Central memory CD8-positive, alpha-beta T cell (primary cell): ENCODE data around the gene SLC35D3.
"Not testable (repeated sequence)": the region's sequence is repeated elsewhere in the genome, so short reads cannot be mapped to it uniquely, and the experiment has no call there.

Experiments
- ATAC-seq: fragments of 150-1000 bp; cut with Tn5 transposase; replicated peaks from 2 replicates; pipeline ENCODE4 v1.10.0; 2022; ENCODE audit warnings: mild to moderate bottlenecking, moderate FRiP score, moderate number of reproducible peaks; ENCODE audit not compliant: poor library complexity, severe bottlenecking; ENCODE audit errors: extremely low read depth
- DNase-seq, 2 donors: peaks; one replicate each; pipeline ENCODE4 v3.0.0; 2021; ENCODE audit warnings: low spot score in 2 of 2
- H3K27ac Mint-ChIP-seq: one replicate; pipeline ENCODE4 v1.8.0; 2022; ENCODE audit warnings: low read depth, mild to moderate bottlenecking, moderate library complexity, mixed read lengths
- H3K27me3 Mint-ChIP-seq: one replicate; pipeline ENCODE4 v1.8.0; 2022; ENCODE audit warnings: mixed read lengths
- H3K36me3 Mint-ChIP-seq: one replicate; pipeline ENCODE4 v1.8.0; 2022; ENCODE audit warnings: mild to moderate bottlenecking, moderate library complexity, mixed read lengths; ENCODE audit not compliant: insufficient read depth
- H3K4me1 Mint-ChIP-seq: one replicate; pipeline ENCODE4 v1.8.0; 2022; ENCODE audit warnings: mixed read lengths
- H3K4me3 Mint-ChIP-seq: one replicate; pipeline ENCODE4 v1.8.0; 2022; ENCODE audit warnings: mild to moderate bottlenecking, moderate library complexity, mixed read lengths
- H3K9me3 Mint-ChIP-seq: one replicate; pipeline ENCODE4 v1.8.0; 2022; ENCODE audit warnings: mixed read lengths

The SLC35D3 gene

DNA sequence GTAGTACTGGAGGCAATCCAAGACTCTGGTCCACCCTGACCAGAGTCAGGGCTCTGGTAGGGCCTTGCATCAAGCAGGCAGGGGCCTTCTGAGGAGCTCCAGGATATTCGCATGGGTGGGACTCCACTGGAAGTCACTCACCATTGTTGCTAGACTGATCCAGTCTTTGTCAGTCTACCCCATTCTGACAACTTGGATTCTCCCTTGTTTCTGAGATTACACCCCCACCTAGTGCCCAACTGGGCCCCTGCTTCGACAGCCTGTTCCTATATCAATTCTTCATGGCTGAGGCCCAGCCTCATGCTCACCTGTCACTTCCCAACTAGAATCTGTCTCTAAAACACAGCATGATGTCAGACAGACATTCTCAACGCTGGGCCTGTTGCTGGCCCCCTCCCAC, 5.2 kb downstream of the SLC35D3 start:
- Mint-ChIP-seq H3K27me3 (peaks cover 63% of the 10 kb centered on the region), H3K9me3 (no peaks in the 10 kb centered on the region), H3K27ac (no peak overlapping the region), H3K36me3 (peaks cover 3% of the 10 kb centered on the region), H3K4me3 (no peak overlapping the region), H3K4me1 (peaks cover 10% of the 10 kb centered on the region)
- DNase-seq (no peak), ATAC-seq (no peak)

DNA sequence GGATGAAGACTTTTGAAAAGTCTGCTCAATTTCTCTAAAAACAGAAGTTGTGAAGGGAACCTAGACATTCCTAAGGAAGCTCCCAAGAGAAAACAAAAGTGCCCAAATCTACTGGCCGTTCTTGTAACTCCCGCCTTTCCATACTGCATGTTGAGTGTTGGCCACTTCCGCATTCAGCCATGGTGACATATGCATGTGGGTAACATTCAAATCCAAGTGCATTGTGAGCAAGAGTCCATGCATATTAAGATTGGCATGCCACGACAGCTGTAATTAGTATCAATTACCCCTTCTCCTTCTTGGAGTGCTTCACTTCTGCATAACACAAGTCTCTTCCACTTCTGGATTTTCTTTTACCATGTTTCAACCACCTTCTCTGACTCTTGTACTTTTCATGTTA, 8.4 kb downstream of the SLC35D3 start:
- ATAC-seq (no peak), DNase-seq (no peak)
- Mint-ChIP-seq H3K4me3 (no peak overlapping the region), H3K36me3 (no peaks in the 10 kb centered on the region), H3K27ac (no peak overlapping the region), H3K27me3 (peaks cover 68% of the 10 kb centered on the region), H3K9me3 (no peaks in the 10 kb centered on the region), H3K4me1 (no peaks in the 10 kb centered on the region)

DNA sequence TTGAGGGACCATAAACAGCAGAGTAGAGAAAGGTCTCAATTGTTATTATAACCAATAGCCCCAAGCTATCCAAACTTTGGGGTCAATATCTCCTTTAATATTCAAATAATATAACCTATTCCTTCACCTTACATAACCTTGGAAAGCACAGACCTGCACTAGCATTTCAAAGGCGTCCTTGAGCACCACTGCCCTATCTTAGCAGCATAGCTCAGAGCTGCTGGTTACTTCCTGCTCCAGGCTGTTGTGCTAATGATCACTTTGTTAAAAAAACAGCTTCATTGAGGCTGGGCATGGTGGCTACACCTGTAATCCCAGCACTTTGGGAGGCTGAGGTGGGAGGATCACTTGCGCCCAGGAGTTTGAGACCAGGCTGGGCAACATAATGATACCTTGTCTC, 10.5 kb downstream of the SLC35D3 start:
- DNase-seq (no peak), ATAC-seq (no peak)
- H3K36me3 Mint-ChIP-seq = no peaks in the 10 kb centered on the region
- H3K9me3 Mint-ChIP-seq = no peaks in the 10 kb centered on the region
- peaks cover 78% of the 10 kb centered on the region for H3K27me3 Mint-ChIP-seq
- H3K27ac Mint-ChIP-seq = no peak overlapping the region
- no peak overlapping the region for H3K4me3 Mint-ChIP-seq
- no peaks in the 10 kb centered on the region for H3K4me1 Mint-ChIP-seq

DNA sequence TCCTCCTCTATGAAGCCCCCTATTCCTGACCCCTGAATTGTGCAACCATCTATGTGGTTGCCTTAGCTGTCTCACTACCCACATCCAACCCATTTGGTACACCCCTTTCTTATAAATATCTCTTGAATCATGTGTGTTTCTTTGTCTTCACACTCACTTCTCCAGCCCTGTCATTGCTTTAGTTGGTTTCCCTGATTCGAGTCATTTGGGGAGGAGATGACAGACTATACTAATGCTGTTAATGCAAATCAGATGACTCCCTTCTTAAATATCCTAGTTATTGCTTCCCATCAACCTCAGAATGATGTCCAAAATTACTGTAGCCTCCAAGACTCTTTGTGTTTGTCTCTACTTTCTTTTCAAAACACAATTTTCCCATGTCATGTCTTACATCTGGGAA, 23.0 kb downstream of the SLC35D3 start:
- H3K4me1 Mint-ChIP-seq = no peaks in the 10 kb centered on the region
- DNase-seq (no peak), ATAC-seq (no peak)
- H3K27me3 Mint-ChIP-seq = peaks cover 13% of the 10 kb centered on the region
- peaks cover 5% of the 10 kb centered on the region for H3K9me3 Mint-ChIP-seq
- no peak overlapping the region for H3K27ac Mint-ChIP-seq
- H3K4me3 Mint-ChIP-seq = no peak overlapping the region
- H3K36me3 Mint-ChIP-seq = peaks cover 3% of the 10 kb centered on the region

DNA sequence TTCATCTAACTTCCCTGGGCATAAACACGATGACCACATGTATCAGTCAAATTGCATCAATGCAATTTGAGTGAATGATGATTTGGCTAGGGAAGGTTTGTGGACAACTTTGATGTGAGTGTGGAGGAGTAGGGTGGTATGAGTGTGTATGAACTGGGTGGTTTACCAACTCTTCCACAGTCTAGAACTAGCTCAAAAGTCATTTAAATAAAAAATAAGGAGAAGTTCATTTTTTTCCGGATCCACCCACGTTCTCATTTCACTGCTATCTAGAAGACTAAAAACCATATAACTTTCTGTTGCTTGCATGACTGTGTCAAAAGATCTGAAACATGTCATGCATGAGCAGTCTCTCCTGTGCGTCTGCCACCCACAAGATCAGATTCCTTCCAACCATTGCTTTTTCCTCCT, 23.6 kb downstream of the SLC35D3 start:
- DNase-seq = no peak
- Mint-ChIP-seq H3K4me3 (no peak overlapping the region), H3K9me3 (peaks cover 5% of the 10 kb centered on the region), H3K36me3 (peaks cover 3% of the 10 kb centered on the region), H3K27ac (no peak overlapping the region), H3K4me1 (no peaks in the 10 kb centered on the region), H3K27me3 (peaks cover 13% of the 10 kb centered on the region)
- ATAC-seq = no peak

DNA sequence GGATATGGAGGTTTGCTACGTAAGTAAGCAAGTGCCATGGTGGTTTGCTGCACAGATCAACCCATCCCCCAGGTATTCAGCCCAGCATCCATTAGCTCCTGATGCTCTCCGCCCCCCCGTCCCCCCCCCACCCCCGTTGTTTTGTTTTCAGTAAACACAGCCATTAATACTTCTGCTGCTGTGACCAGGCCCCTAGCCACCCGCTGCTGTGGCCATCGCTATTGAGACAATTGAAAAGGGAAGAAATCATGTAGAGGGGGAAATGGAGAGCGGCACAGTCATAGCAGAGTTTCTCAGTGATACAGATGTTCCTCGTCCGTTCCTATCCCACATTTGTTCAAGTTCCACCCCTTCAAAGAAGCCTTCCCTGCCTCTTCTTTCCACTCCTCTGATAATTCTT, 24.9 kb downstream of the SLC35D3 start:
- Mint-ChIP-seq H3K27ac (no peak overlapping the region), H3K36me3 (no peaks in the 10 kb centered on the region), H3K4me3 (no peak overlapping the region), H3K9me3 (no peaks in the 10 kb centered on the region), H3K4me1 (no peaks in the 10 kb centered on the region), H3K27me3 (peaks cover 13% of the 10 kb centered on the region)
- DNase-seq = no peak
- no peak for ATAC-seq

DNA sequence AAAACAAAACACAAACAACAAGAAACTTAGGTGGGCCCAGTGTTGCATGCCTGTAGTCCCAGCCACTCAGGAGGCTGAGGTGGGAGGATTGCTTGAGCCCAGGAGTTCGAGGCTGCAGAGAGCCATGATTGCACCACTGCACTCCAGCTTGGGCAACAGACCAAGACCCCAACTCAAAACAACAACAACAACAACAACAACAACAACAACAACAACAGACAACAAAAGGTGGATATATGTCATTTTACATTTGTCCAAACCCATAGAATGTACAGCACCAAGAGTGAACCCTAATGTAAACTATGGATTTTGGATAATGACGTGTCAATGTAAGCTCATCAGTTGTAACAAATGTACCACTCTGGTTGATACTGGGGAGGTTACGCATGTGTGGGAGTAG, 27.9 kb downstream of the SLC35D3 start:
- H3K27ac Mint-ChIP-seq = not testable (repeated sequence)

DNA sequence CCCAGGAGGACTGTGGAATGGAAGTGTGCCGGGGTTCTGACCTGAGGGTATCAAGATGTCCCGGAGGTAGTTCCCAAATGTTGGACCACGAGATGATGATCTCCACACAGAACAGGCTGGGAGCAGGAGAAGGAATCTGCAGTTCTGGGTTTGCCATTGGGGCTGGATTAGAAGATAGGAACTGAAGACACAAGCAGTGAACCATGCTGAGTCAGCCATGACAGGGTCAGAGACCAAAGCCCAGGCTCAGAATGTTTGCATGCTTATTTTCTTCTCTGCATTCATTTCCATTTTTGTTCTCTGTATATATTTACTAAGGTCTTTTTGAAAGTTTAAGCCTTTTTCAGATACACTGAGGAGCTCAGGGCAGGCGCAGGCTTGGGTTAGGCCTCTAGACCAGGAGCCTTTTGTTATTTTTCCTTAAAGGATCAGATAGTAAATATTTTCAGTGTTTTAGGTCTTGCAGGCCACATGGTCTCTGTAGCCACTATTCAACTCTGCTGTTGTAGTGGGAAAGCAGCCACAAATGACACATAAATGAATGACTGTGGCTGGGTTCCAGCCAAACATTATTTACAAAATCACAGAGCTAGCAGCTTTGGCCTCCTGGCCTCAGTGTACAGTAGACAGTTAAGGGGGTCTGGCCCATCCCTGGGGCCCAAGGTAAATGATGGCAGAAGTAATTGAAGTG, 28.5 kb downstream of the SLC35D3 start:
- Mint-ChIP-seq H3K27me3 (peaks cover 23% of the 10 kb centered on the region), H3K4me1 (no peaks in the 10 kb centered on the region), H3K27ac (no peak overlapping the region), H3K36me3 (no peaks in the 10 kb centered on the region), H3K9me3 (no peaks in the 10 kb centered on the region), H3K4me3 (no peak overlapping the region)
- ATAC-seq (no peak), DNase-seq (no peak)

More for the DNA sequence above, 27.9 kb downstream of the SLC35D3 start:
- H3K9me3 Mint-ChIP-seq, H3K36me3 Mint-ChIP-seq, DNase-seq, ATAC-seq, H3K4me3 Mint-ChIP-seq, H3K4me1 Mint-ChIP-seq: not testable (repeated sequence)
- peaks cover 23% of the 10 kb centered on the region for H3K27me3 Mint-ChIP-seq

DNA sequence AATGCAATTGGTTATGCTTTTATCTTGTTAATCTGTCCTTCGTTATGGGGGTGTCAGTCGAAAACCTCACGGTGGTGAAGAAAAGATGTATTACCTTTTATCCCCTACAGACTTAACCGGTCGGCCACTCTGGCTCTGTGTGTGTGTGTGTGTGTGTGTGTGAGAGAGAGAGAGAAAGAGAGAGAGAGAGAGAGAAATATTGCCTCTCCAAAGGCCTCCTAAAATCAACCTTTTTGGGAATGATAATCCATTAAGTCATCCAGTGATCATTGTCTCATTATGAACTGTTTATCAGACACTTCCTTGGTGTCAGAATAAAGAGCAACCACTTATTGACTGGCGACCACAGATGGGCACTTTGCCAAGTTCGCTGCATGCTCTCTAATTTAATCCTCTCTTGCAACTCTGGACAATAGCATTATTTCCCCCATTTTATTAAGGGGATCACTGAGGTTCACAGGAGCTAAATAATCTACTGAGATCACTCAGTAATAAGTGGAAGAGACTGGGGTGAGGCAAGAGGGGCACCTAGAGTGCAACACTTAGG, 30.7 kb downstream of the SLC35D3 start:
- peaks cover 21% of the 10 kb centered on the region for H3K27me3 Mint-ChIP-seq
- H3K27ac Mint-ChIP-seq = no peak overlapping the region
- H3K4me3 Mint-ChIP-seq = no peak overlapping the region
- H3K9me3 Mint-ChIP-seq = no peaks in the 10 kb centered on the region
- no peaks in the 10 kb centered on the region for H3K4me1 Mint-ChIP-seq
- ATAC-seq = no peak
- H3K36me3 Mint-ChIP-seq = no peaks in the 10 kb centered on the region
- no peak for DNase-seq

DNA sequence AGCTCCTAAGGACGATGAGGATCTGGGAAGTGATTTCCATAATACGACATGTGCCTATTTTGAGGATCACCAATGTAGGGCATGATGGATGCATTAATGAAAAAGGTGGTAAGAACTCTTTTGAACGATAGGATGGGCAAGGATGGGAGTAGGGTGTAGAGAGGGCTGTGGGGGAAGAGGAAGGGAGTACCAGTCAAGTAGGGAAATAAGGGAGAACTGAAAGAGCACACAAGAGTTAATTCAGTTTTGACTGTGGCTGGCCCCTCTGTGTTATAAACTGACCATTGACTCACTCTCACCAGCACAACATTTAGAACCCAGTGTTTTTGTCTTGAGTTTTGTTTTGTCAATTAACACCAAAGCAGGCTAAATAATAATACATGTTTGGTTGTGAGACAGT, 33.0 kb downstream of the SLC35D3 start:
- no peak overlapping the region for H3K4me3 Mint-ChIP-seq
- H3K4me1 Mint-ChIP-seq = no peaks in the 10 kb centered on the region
- DNase-seq (no peak), ATAC-seq (no peak)
- H3K9me3 Mint-ChIP-seq = no peaks in the 10 kb centered on the region
- peaks cover 37% of the 10 kb centered on the region for H3K27me3 Mint-ChIP-seq
- no peaks in the 10 kb centered on the region for H3K36me3 Mint-ChIP-seq
- H3K27ac Mint-ChIP-seq = no peak overlapping the region

DNA sequence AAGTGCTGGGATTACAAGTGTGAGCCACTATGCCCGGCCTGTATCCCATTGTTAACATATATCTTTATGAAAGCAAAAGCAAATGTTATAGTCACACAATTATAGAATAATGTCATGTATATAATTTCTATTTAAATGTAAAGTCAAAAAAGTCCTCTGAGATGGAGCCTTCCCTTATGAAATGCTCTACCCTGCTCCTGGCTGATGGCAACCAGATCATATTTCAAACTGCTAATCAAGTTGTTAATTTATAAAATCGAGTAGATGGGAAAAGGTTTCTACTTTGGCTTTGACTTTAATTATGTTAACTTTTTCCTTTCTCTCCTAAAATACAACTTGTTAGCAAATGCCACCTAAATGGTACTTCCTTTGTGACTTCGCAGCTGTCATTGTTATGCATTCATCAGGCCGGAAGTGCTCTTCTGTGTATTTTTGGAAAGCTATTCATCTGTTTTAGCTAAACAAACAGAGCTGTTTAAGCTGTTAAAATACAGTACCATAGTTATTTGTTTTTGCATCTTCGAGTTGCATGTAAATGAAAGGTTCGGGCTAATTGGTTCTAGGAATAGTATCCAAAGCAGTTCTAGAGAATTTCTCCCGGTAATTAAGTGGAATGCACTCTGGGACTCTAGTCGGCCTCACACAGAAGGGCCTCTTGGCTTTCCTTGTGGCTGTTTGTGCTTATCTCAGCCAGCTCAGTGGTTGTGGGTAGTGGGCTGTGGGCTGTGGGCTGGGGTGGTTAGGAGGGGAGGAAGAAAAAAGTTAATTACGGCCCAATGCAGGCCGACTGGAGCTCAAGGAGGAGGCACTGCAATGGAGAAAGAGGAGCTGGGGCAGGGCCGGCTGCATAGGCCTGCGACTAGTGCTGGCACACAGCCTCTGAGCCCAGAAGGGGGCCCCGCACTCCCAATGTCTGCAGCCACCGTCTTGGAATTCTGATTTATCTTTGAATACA, 34.8 kb downstream of the SLC35D3 start:
- H3K27me3 Mint-ChIP-seq = peaks cover 42% of the 10 kb centered on the region
- H3K9me3 Mint-ChIP-seq = no peaks in the 10 kb centered on the region
- no peaks in the 10 kb centered on the region for H3K4me1 Mint-ChIP-seq
- H3K4me3 Mint-ChIP-seq = no peak overlapping the region
- DNase-seq (no peak), ATAC-seq (no peak)
- no peaks in the 10 kb centered on the region for H3K36me3 Mint-ChIP-seq
- no peak overlapping the region for H3K27ac Mint-ChIP-seq

DNA sequence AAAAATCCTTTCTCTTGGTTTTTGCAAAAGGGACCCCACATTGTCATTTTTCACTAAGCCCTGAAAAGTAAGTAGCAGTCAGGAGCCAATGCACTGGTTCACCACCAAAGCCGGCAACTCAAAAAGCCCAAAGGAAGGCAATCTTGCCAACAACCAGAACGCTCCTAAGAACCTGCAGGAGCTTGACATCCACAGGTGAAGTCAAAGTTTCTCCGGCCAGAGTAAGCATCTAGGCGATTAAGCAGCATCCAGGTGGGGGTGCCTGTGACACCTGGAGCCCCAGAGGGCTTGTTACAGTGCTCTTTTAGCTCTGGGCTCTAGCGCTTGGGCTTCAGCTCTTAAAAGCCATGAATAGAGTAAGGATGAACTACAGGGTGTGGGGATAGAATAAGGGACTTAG, 36.1 kb downstream of the SLC35D3 start:
- H3K27me3 Mint-ChIP-seq = peaks cover 43% of the 10 kb centered on the region
- no peak for ATAC-seq
- DNase-seq = no peak
- H3K27ac Mint-ChIP-seq = no peak overlapping the region
- no peaks in the 10 kb centered on the region for H3K36me3 Mint-ChIP-seq
- H3K9me3 Mint-ChIP-seq = no peaks in the 10 kb centered on the region
- H3K4me1 Mint-ChIP-seq = no peaks in the 10 kb centered on the region
- no peak overlapping the region for H3K4me3 Mint-ChIP-seq

DNA sequence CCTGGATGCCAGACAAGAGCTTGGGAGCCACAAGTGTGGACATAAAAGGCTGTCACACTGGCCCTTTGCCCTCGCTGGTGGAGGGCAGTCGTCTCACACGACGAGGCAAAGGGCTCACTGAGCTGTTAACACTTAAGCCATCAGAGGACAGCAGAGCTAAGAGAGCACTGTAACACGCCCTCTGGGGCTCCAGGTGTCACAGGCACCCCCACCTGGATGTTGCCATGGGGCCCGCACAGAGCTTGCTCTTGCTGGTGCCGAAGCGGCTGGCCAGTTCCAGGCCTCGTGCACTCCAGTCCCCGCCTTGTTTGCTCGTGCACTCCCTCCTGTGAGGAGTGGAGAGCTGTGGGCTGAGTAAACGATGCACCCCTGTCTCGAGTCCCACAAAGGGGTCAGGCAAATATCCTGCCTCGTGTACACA, 37.4 kb downstream of the SLC35D3 start:
- no peaks in the 10 kb centered on the region for H3K9me3 Mint-ChIP-seq

More for the DNA sequence above, 37.4 kb downstream of the SLC35D3 start:
- Mint-ChIP-seq H3K27ac (no peak overlapping the region), H3K4me3 (no peak overlapping the region), H3K4me1 (no peaks in the 10 kb centered on the region), H3K36me3 (no peaks in the 10 kb centered on the region), H3K27me3 (peaks cover 39% of the 10 kb centered on the region)
- no peak for ATAC-seq
- no peak for DNase-seq
